H9 (cell line): ENCODE data around the gene C11orf71. TPM values are rescaled to one million over a fixed set of nuclear protein-coding genes. Genes with fewer than 3 reads are reported as not detected.

Experiments
- DNase-seq: peaks from one replicate; pipeline ENCODE4 v3.0.0-alpha.2; 2017
- H2AFZ ChIP-seq: one replicate; pipeline ENCODE4 v1.6.1; 2013; ENCODE audit warnings: mild to moderate bottlenecking, low read length, control low read depth, moderate library complexity
- H2AK5ac ChIP-seq: 2 replicates; pipeline ENCODE4 v1.6.1; 2013; ENCODE audit warnings: low read length, control low read depth, mixed read lengths; ENCODE audit not compliant: insufficient read length
- H2BK120ac ChIP-seq: one replicate; pipeline ENCODE4 v1.6.1; 2013; ENCODE audit warnings: low read depth, mild to moderate bottlenecking, low read length, control low read depth, inconsistent platforms; ENCODE audit not compliant: poor library complexity, severe bottlenecking
- H2BK12ac ChIP-seq: 2 replicates; pipeline ENCODE4 v1.6.1; 2013; ENCODE audit warnings: low read length, control low read depth, mixed read lengths, low read depth; ENCODE audit not compliant: insufficient read length
- H2BK15ac ChIP-seq: 2 replicates; pipeline ENCODE4 v1.6.1; 2013; ENCODE audit warnings: low read depth, low read length, control low read depth
- H2BK20ac ChIP-seq: one replicate; pipeline ENCODE4 v1.6.1; 2013; ENCODE audit warnings: low read depth, mild to moderate bottlenecking, low read length, control low read depth, inconsistent platforms; ENCODE audit not compliant: poor library complexity, severe bottlenecking
- H2BK5ac ChIP-seq: 2 replicates; pipeline ENCODE4 v1.6.1; 2013; ENCODE audit warnings: low read length, control low read depth, mixed read lengths; ENCODE audit not compliant: insufficient read length
- H3K14ac ChIP-seq: 2 replicates; pipeline ENCODE4 v1.6.1; 2013; ENCODE audit warnings: low read length, control low read depth; ENCODE audit not compliant: insufficient read depth
- H3K18ac ChIP-seq: 2 replicates; pipeline ENCODE4 v1.6.1; 2013; ENCODE audit warnings: low read depth, mild to moderate bottlenecking, mixed read lengths, low read length, control low read depth; ENCODE audit not compliant: insufficient read length
- H3K23ac ChIP-seq: 2 replicates; pipeline ENCODE4 v1.6.1; 2013; ENCODE audit warnings: low read length, control low read depth, mixed read lengths, low read depth; ENCODE audit not compliant: insufficient read length
- H3K23me2 ChIP-seq: 2 replicates; pipeline ENCODE4 v1.6.1; 2013; ENCODE audit warnings: low read depth, mild to moderate bottlenecking, mixed read lengths, low read length, control low read depth; ENCODE audit not compliant: insufficient read length, poor library complexity, severe bottlenecking
- H3K27ac ChIP-seq: 2 replicates; pipeline ENCODE4 v1.5.1; 2013; ENCODE audit warnings: low read length, control low read depth, mixed read lengths, low read depth; ENCODE audit not compliant: insufficient read length
- H3K27me3 ChIP-seq: 2 replicates; pipeline ENCODE4 v1.6.1; 2013; ENCODE audit warnings: low read length, control low read depth, inconsistent platforms; ENCODE audit not compliant: insufficient read depth
- H3K4ac ChIP-seq: 2 replicates; pipeline ENCODE4 v1.6.1; 2013; ENCODE audit warnings: low read depth, mild to moderate bottlenecking, control low read depth, inconsistent platforms, low read length, moderate library complexity
- H3K4me1 ChIP-seq: 2 replicates; pipeline ENCODE4 v1.6.1; 2013; ENCODE audit warnings: low read length, control low read depth, inconsistent platforms; ENCODE audit not compliant: insufficient read depth
- H3K4me2 ChIP-seq: 2 replicates; pipeline ENCODE4 v1.6.1; 2013; ENCODE audit warnings: low read length, control low read depth, mixed read lengths; ENCODE audit not compliant: insufficient read length, insufficient read depth
- H3K56ac ChIP-seq: 2 replicates; pipeline ENCODE4 v1.6.1; 2013; ENCODE audit warnings: low read depth, mild to moderate bottlenecking, mixed read lengths, low read length, control low read depth; ENCODE audit not compliant: insufficient read length
- H3K79me1 ChIP-seq: 2 replicates; pipeline ENCODE4 v1.6.1; 2013; ENCODE audit warnings: low read depth, mild to moderate bottlenecking, moderate library complexity, low read length, control low read depth, inconsistent platforms; ENCODE audit not compliant: insufficient read depth, poor library complexity, severe bottlenecking
- H3K79me2 ChIP-seq: 2 replicates; pipeline ENCODE4 v1.6.1; 2013; ENCODE audit warnings: low read length, control low read depth, inconsistent platforms; ENCODE audit not compliant: insufficient read depth
- H3K9ac ChIP-seq: 2 replicates; pipeline ENCODE4 v1.6.1; 2013; ENCODE audit warnings: low read length, control low read depth, mixed read lengths; ENCODE audit not compliant: insufficient read length; ENCODE audit errors: extremely low read depth
- H3K9me3 ChIP-seq: one replicate; pipeline ENCODE4 v1.6.1; 2013; ENCODE audit warnings: low read depth, low read length, inconsistent platforms; ENCODE audit not compliant: control insufficient read depth
- H3T11ph ChIP-seq: one replicate; pipeline ENCODE4 v1.6.1; 2013; ENCODE audit warnings: mild to moderate bottlenecking, low read length, control low read depth, inconsistent platforms
- H4K20me1 ChIP-seq: one replicate; pipeline ENCODE4 v1.6.1; 2013; ENCODE audit not compliant: control insufficient read depth, insufficient read length, insufficient read depth
- H4K5ac ChIP-seq: 2 replicates; pipeline ENCODE4 v1.6.1; 2013; ENCODE audit warnings: low read depth, mild to moderate bottlenecking, mixed read lengths, low read length, control low read depth; ENCODE audit not compliant: insufficient read length
- H4K8ac ChIP-seq: replicated peaks from 2 replicates; pipeline ENCODE4 v1.6.1; 2013; ENCODE audit warnings: low read length, control low read depth, mixed read lengths, low read depth; ENCODE audit not compliant: insufficient read length
- H4K91ac ChIP-seq: 2 replicates; pipeline ENCODE4 v1.6.1; 2013; ENCODE audit warnings: low read depth, mild to moderate bottlenecking, moderate library complexity, mixed read lengths, low read length, control low read depth; ENCODE audit not compliant: insufficient read length
- H3K27ac Mint-ChIP-seq, 3 experiments: 2 replicates in 2 of 3; 3 replicates in 1 of 3; pipeline ENCODE4 v1.8.0; 2020 to 2021; ENCODE audit warnings: mixed read lengths in 3 of 3, mild to moderate bottlenecking in 1 of 3, moderate library complexity in 1 of 3
- H3K27me3 Mint-ChIP-seq: 2 replicates; pipeline ENCODE4 v1.8.0; 2021; ENCODE audit warnings: low read depth, mild to moderate bottlenecking, moderate library complexity, mixed read lengths
- H3K36me3 Mint-ChIP-seq, 3 experiments: 2 replicates in 2 of 3; 3 replicates in 1 of 3; pipeline ENCODE4 v1.8.0; 2020 to 2021; ENCODE audit warnings: low read depth in 3 of 3, mixed read lengths in 3 of 3; ENCODE audit not compliant: insufficient read depth in 1 of 3
- H3K4me1 Mint-ChIP-seq, 2 experiments: 2 replicates each; pipeline ENCODE4 v1.8.0; 2020; ENCODE audit warnings: mixed read lengths in 2 of 2
- H3K4me3 Mint-ChIP-seq, 2 experiments: 2 replicates in 1 of 2; 3 replicates in 1 of 2; pipeline ENCODE4 v1.8.0; 2020 to 2021; ENCODE audit warnings: mild to moderate bottlenecking in 2 of 2, mixed read lengths in 2 of 2, moderate library complexity in 1 of 2
- H3K9me3 Mint-ChIP-seq, 2 experiments: 2 replicates in 1 of 2; 3 replicates in 1 of 2; pipeline ENCODE4 v1.8.0; 2020; ENCODE audit warnings: mild to moderate bottlenecking in 2 of 2, mixed read lengths in 2 of 2, moderate library complexity in 1 of 2
- WGBS: extraction: QIAGEN DNeasy Blood & Tissue Kit; methylation state at CpG from one replicate; pipeline ENCODE4 v1.1.7; 2013; ENCODE audit warnings: missing lambda C conversion rate, low lambda C conversion rate, mixed read lengths; ENCODE audit not compliant: insufficient read length; ENCODE audit errors: extremely low coverage; 5-methylcytosine and 5-hydroxymethylcytosine counted together
- total RNA-seq: library from RNA; stranded (reverse); gene quantifications from 2 replicates; pipeline ENCODE4 v1.2.1, GENCODE V29; 2021
- TF ChIP-seq, protein P1 (sequence below): fragments of 200-600 bp; sonication (generic); conservative IDR thresholded peaks from 3 replicates; pipeline ENCODE4 v1.8.0; 2021; ENCODE audit warnings: antibody characterized with exemption, mild to moderate bottlenecking

C11orf71 gene
- total RNA-seq, 1 experiment from 2014 or later, result 3.5 TPM

DNA sequence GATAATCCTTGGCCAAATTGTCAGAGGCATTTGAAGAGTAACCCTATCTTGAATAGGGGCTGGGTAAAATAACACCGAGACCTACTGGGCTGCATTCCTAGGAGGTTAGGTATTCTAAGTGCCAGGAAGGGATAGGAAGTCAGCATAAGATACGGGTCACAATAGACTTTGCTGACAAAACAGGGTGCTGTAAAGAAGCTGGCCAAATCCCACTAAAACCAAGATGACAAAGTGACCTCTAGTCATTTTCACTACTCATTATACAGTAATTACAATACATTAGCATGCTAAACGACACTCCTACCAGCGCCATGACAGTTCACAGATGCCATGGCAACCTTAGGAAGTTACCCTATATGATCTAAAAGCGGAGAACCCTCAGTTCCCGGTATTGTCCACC lies 38.0 kb upstream of the C11orf71 start:
- Histone ChIP-seq H2AFZ (no peak overlapping the region), H3K23ac (no peak overlapping the region), H3K27me3 (no peaks in the 10 kb centered on the region), H4K91ac (no peak overlapping the region), H3K9me3 (no peaks in the 10 kb centered on the region), H4K5ac (no peak overlapping the region), H3K79me2 (peaks cover 21% of the 10 kb centered on the region; the same call in 1 of the 2 replicates), H2BK15ac (no peak overlapping the region), H3K23me2 (peaks cover 3% of the 10 kb centered on the region), H2BK120ac (no peak overlapping the region), H3K18ac (no peak overlapping the region), H2BK20ac (no peak overlapping the region), H2AK5ac (no peak overlapping the region), H3K27ac (peak overlapping the region; percentile 63), H3K14ac (no peak overlapping the region), H4K20me1 (no peaks in the 10 kb centered on the region), H3K4me2 (peak overlapping the region; percentile 23), H3K4ac (no peak overlapping the region), H2BK5ac (no peak overlapping the region), H3K4me1 (peaks cover 4% of the 10 kb centered on the region; the same call in 1 of the 2 replicates), H3K79me1 (no peaks in the 10 kb centered on the region), H3T11ph (no peak overlapping the region), H2BK12ac (no peak overlapping the region), H3K9ac (no peak overlapping the region), H4K8ac (no peak overlapping the region), H3K56ac (no peak overlapping the region)
- TF ChIP-seq, protein P1, sequence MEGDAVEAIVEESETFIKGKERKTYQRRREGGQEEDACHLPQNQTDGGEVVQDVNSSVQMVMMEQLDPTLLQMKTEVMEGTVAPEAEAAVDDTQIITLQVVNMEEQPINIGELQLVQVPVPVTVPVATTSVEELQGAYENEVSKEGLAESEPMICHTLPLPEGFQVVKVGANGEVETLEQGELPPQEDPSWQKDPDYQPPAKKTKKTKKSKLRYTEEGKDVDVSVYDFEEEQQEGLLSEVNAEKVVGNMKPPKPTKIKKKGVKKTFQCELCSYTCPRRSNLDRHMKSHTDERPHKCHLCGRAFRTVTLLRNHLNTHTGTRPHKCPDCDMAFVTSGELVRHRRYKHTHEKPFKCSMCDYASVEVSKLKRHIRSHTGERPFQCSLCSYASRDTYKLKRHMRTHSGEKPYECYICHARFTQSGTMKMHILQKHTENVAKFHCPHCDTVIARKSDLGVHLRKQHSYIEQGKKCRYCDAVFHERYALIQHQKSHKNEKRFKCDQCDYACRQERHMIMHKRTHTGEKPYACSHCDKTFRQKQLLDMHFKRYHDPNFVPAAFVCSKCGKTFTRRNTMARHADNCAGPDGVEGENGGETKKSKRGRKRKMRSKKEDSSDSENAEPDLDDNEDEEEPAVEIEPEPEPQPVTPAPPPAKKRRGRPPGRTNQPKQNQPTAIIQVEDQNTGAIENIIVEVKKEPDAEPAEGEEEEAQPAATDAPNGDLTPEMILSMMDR, result no peak
- Mint-ChIP-seq H3K9me3 (no peaks in the 10 kb centered on the region), H3K27ac (peak overlapping the region in 2 of 3 experiments; percentile 17 to 94; a peak in 3 of 7 replicates), H3K4me1 (peaks cover 34 to 37% of the 10 kb centered on the region in 2 experiments), H3K4me3 (peak overlapping the region; percentile 98 to 99; a peak in 3 of 5 replicates), H3K36me3 (peaks cover 4 to 22% (median 12%) of the 10 kb centered on the region in 3 experiments; a peak in 6 of 7 replicates), H3K27me3 (no peaks in the 10 kb centered on the region)
- WGBS, result no CpG with 5 or more reads among the region's 6 CpGs
- peak; percentile 39 for DNase-seq
